ENCODE data around the gene BAZ2B. TPM values are rescaled to one million over a fixed set of nuclear protein-coding genes. Genes with fewer than 3 reads are reported as not detected.
A peak's percentile ranks its signal among the peaks of the same experiment; 100 is the strongest.

Gene BAZ2B
- total RNA-seq, 4 donors from 2014 or later, result 94.5 to 237 (median 145) TPM

- TF ChIP-seq POLR2A (IDR thresholded peaks at IDR 0.05), result peak; percentile 53 to 65
- TF ChIP-seq, protein P1, sequence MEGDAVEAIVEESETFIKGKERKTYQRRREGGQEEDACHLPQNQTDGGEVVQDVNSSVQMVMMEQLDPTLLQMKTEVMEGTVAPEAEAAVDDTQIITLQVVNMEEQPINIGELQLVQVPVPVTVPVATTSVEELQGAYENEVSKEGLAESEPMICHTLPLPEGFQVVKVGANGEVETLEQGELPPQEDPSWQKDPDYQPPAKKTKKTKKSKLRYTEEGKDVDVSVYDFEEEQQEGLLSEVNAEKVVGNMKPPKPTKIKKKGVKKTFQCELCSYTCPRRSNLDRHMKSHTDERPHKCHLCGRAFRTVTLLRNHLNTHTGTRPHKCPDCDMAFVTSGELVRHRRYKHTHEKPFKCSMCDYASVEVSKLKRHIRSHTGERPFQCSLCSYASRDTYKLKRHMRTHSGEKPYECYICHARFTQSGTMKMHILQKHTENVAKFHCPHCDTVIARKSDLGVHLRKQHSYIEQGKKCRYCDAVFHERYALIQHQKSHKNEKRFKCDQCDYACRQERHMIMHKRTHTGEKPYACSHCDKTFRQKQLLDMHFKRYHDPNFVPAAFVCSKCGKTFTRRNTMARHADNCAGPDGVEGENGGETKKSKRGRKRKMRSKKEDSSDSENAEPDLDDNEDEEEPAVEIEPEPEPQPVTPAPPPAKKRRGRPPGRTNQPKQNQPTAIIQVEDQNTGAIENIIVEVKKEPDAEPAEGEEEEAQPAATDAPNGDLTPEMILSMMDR (IDR thresholded peaks at IDR 0.05), result no peak
- peak; percentile 98 for DNase-seq
- Histone ChIP-seq H3K36me3 (no peaks in the 10 kb centered on the region), H3K4me3 (peak overlapping the region; percentile 62 to 82), H3K27me3 (no peaks in the 10 kb centered on the region), H3K4me1 (no peaks in the 10 kb centered on the region), H3K27ac (peak overlapping the region; percentile 90 to 91), H3K9me3 (no peaks in the 10 kb centered on the region)
- intact Hi-C loops (cut with DNase I; ENCODE audit: low total_unique reads), result no loop called here
Observed at GRCh38 chr2:159286709-159287441, 329.5 kb downstream of the BAZ2B start.

GRCh38 chr2:159285929-159286708 is 330.2 kb downstream of the BAZ2B start, which contains the start of gene WDSUB1:
Gene WDSUB1 (minus strand): TSS chr2:159286703. CDS start chr2:159283069, 3,634 bp downstream.
- no peaks in the 10 kb centered on the region for H3K9me3 ChIP-seq
- TF ChIP-seq POLR2A (IDR thresholded peaks at IDR 0.05), result no peak
- TF ChIP-seq, protein P1 (IDR thresholded peaks at IDR 0.05), result no peak
- intact Hi-C loops (cut with DNase I; ENCODE audit: low total_unique reads), result no loop called here
- peak within 1 kb of the TSS; percentile 90 to 91 for H3K27ac ChIP-seq
- H3K4me1 ChIP-seq, result no peaks in the 10 kb centered on the region
- no peaks in the 10 kb centered on the region for H3K36me3 ChIP-seq
- no peaks in the 10 kb centered on the region for H3K27me3 ChIP-seq
- DNase-seq, result peak; percentile 69 to 73
- peak within 1 kb of the TSS; percentile 62 to 82 for H3K4me3 ChIP-seq

DNA sequence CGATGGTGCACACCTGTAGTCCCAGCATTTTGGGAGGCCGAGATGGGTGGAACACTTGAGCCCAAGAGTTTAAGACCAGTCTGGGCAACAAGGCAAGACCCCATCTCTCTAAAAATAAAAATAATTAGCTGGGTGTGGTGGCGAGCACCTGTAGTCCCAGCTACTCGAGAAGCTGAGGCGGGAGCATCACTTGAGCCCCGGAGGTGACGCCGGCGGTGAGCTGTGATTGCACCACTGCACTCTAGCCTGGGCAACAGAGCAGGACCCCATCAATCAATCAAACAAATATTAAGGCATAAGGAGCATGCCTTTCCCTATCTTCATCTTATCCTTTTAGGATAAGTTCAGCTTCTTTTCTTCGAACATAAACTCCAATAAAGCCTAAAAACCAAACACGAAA is 330.9 kb downstream of the BAZ2B start:
- Histone ChIP-seq H3K4me1 (no peaks in the 10 kb centered on the region), H3K9me3 (no peaks in the 10 kb centered on the region), H3K4me3 (peak overlapping the region; percentile 62 to 82), H3K27me3 (no peaks in the 10 kb centered on the region), H3K36me3 (no peaks in the 10 kb centered on the region), H3K27ac (peak overlapping the region; percentile 90 to 91)
- TF ChIP-seq POLR2A (IDR thresholded peaks at IDR 0.05), result no peak
- TF ChIP-seq, protein P1 (IDR thresholded peaks at IDR 0.05), result no peak
- intact Hi-C loops (cut with DNase I; ENCODE audit: low total_unique reads), result no loop called here
- no peak for DNase-seq

DNA sequence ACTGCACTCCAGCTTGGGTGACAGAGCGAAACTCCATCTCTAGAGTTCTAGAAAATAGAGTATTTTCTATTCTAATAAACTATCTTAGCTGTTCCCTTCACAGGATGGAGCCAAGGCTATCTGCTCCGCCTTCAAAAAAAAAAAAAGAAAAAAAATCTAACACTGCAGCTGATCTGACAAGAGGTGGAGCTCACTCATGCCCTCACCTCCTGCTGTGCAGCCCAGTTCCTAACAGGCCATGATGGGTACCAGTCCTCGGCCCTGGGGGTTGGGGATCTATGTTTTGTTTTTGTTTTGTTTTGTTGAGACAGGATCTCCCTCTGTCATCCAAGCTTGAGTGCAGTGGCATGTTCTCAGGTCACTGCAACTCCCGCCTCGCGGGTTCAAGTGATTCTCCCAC is 332.8 kb downstream of the BAZ2B start:
- TF ChIP-seq, protein P1 (IDR thresholded peaks at IDR 0.05), result no peak
- TF ChIP-seq POLR2A (IDR thresholded peaks at IDR 0.05), result no peak
- Histone ChIP-seq H3K4me3 (no peak overlapping the region), H3K36me3 (no peaks in the 10 kb centered on the region), H3K27me3 (no peaks in the 10 kb centered on the region), H3K4me1 (no peaks in the 10 kb centered on the region), H3K27ac (no peak overlapping the region), H3K9me3 (no peaks in the 10 kb centered on the region)
- no peak for DNase-seq
- intact Hi-C loops (cut with DNase I; ENCODE audit: low total_unique reads), result no loop called here

- Histone ChIP-seq H3K4me1 (no peaks in the 10 kb centered on the region), H3K4me3 (no peak overlapping the region), H3K27me3 (no peaks in the 10 kb centered on the region), H3K36me3 (no peaks in the 10 kb centered on the region), H3K27ac (no peak overlapping the region), H3K9me3 (no peaks in the 10 kb centered on the region)
- DNase-seq, result no peak
- intact Hi-C loops (cut with DNase I; ENCODE audit: low total_unique reads), result no loop called here
- TF ChIP-seq, protein P1 (IDR thresholded peaks at IDR 0.05), result no peak
- no peak for TF ChIP-seq POLR2A (IDR thresholded peaks at IDR 0.05)
Observed at GRCh38 chr2:159281002-159281401, 335.3 kb downstream of the BAZ2B start.
